NCI-H1105 treated with DMSO at 0.1 percent for 48 hours (cell line): ENCODE measurements around the gene DVL1.
A peak's percentile ranks its signal among the peaks of the same experiment; 100 is the strongest.

ENCODE experiments used
- DNase-seq: peaks from one replicate; lab custom pipeline; 2025; lab: John Stamatoyannopoulos, UW

DVL1 gene

GRCh38 chr1:1298861-1299685 is 50.1 kb downstream of the DVL1 start:
- DNase-seq: no peak

GRCh38 chr1:1297802-1298424 is 51.3 kb downstream of the DVL1 start:
- DNase-seq: no peak

GRCh38 chr1:1296070-1297061 is 52.9 kb downstream of the DVL1 start:
- no peak for DNase-seq

GRCh38 chr1:1295154-1295923 is 53.9 kb downstream of the DVL1 start:
- DNase-seq: no peak

GRCh38 chr1:1294250-1294890 is 54.8 kb downstream of the DVL1 start:
- DNase-seq: no peak

GRCh38 chr1:1293263-1294249 is 55.7 kb downstream of the DVL1 start:
- DNase-seq: no peak

GRCh38 chr1:1292851-1293250 is 56.4 kb downstream of the DVL1 start:
- no peak for DNase-seq

GRCh38 chr1:1292442-1292779 is 56.8 kb downstream of the DVL1 start:
- DNase-seq: no peak

GRCh38 chr1:1291548-1292441 is 57.4 kb downstream of the DVL1 start:
- peak; percentile 83 for DNase-seq

GRCh38 chr1:1291023-1291528 is 58.1 kb downstream of the DVL1 start:
- DNase-seq: peak; percentile 41

- no peak for DNase-seq
Observed at GRCh38 chr1:1290238-1290731, 58.9 kb downstream of the DVL1 start.

GRCh38 chr1:1287288-1288110 is 61.7 kb downstream of the DVL1 start:
- no peak for DNase-seq

GRCh38 chr1:1286313-1287261 is 62.6 kb downstream of the DVL1 start:
- no peak for DNase-seq

- no peak for DNase-seq
Observed at GRCh38 chr1:1285611-1286311, 63.5 kb downstream of the DVL1 start.
